ENCODE data around the gene GTF2H3. TPM values are rescaled to one million over a fixed set of nuclear protein-coding genes. Genes with fewer than 3 reads are reported as not detected.
A peak's percentile ranks its signal among the peaks of the same experiment; 100 is the strongest.
"Not testable (repeated sequence)": the region's sequence is repeated elsewhere in the genome, so short reads cannot be mapped to it uniquely, and the experiment has no call there.

GTF2H3 gene
- polyA plus RNA-seq (2013, experiment 1 of 2; ENCODE audit: insufficient read length): 28.8 TPM
- 29.5 TPM for polyA plus RNA-seq (2013, experiment 2 of 2; ENCODE audit: insufficient read length)

GRCh38 chr12:123633379-123634141 is at the start of gene GTF2H3, which contains the start of gene EIF2B1:
GTF2H3 (plus strand) TSS chr12:123633829; CDS start chr12:123633860, 31 bp downstream.
EIF2B1 (minus strand) TSS chr12:123633686; CDS start chr12:123633557, 129 bp downstream.
- DNase-seq: peak; percentile 97

- peak; percentile 9 for DNase-seq
Measured at GRCh38 chr12:123591702-123592481, 41.7 kb upstream of the GTF2H3 start.

- no peak for DNase-seq
Measured at GRCh38 chr12:123595729-123596128, 37.9 kb upstream of the GTF2H3 start.

GRCh38 chr12:123597100-123597499 is 36.5 kb upstream of the GTF2H3 start:
- no peak for DNase-seq

GRCh38 chr12:123598522-123598921 is 35.1 kb upstream of the GTF2H3 start:
- DNase-seq: no peak

GRCh38 chr12:123599310-123599709 is 34.3 kb upstream of the GTF2H3 start:
- DNase-seq: no peak

- no peak for DNase-seq
Measured at GRCh38 chr12:123599721-123600120, 33.9 kb upstream of the GTF2H3 start.

GRCh38 chr12:123601602-123602489 is 31.8 kb upstream of the GTF2H3 start, which contains the start of gene DDX55:
DDX55 (plus strand) TSS chr12:123602099; CDS start chr12:123602149, 50 bp downstream.
- DNase-seq: peak; percentile 82

GRCh38 chr12:123602651-123603195 is 30.9 kb upstream of the GTF2H3 start:
- DNase-seq: no peak

GRCh38 chr12:123603495-123603894 is 30.1 kb upstream of the GTF2H3 start:
- DNase-seq: not testable (repeated sequence)

GRCh38 chr12:123607756-123608155 is 25.9 kb upstream of the GTF2H3 start:
- DNase-seq: no peak

- DNase-seq: no peak
Measured at GRCh38 chr12:123608182-123608581, 25.4 kb upstream of the GTF2H3 start.

- no peak for DNase-seq
Measured at GRCh38 chr12:123614110-123614509, 19.5 kb upstream of the GTF2H3 start.

- DNase-seq: peak; percentile 84
Measured at GRCh38 chr12:123614531-123614930, 19.1 kb upstream of the GTF2H3 start.

- DNase-seq: no peak
Measured at GRCh38 chr12:123617144-123617543, 16.5 kb upstream of the GTF2H3 start.

- no peak for DNase-seq
Measured at GRCh38 chr12:123617580-123617979, 16.0 kb upstream of the GTF2H3 start.

- DNase-seq: no peak
Measured at GRCh38 chr12:123621101-123621500, 12.5 kb upstream of the GTF2H3 start.

- DNase-seq: no peak
Measured at GRCh38 chr12:123621619-123622530, 11.8 kb upstream of the GTF2H3 start.

GRCh38 chr12:123634142-123634561 is 523 bp downstream of the GTF2H3 start:
- peak; percentile 11 for DNase-seq

GRCh38 chr12:123643911-123644310 is 10.3 kb downstream of the GTF2H3 start:
- DNase-seq: no peak

GRCh38 chr12:123645380-123645779 is 11.8 kb downstream of the GTF2H3 start:
- no peak for DNase-seq
